ENCODE measurements around the gene TDRD10.
"Not testable (repeated sequence)": the region's sequence is repeated elsewhere in the genome, so short reads cannot be mapped to it uniquely, and the experiment has no call there.

TDRD10 gene

DNA sequence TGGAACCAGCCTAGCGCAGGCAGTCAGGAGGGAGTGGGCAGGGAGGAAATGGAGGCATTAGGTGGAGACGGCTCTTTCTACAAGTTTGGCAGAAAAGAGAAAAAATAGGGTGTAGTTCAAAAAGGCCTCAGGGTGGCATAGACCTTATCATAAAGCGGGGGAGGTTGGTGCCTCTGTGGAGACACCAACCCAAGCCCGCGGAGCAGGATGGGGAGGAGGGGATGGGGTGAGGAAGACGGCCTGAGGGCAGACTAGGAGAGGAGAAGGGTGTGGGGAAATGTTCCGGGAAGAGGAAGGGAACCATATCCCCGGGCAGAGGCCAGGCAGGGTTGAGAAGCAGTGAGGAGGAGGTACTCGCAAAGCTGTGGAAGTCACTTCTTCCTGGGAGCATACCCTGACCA lies 17.6 kb downstream of the TDRD10 start:
- no peak for DNase-seq

DNA sequence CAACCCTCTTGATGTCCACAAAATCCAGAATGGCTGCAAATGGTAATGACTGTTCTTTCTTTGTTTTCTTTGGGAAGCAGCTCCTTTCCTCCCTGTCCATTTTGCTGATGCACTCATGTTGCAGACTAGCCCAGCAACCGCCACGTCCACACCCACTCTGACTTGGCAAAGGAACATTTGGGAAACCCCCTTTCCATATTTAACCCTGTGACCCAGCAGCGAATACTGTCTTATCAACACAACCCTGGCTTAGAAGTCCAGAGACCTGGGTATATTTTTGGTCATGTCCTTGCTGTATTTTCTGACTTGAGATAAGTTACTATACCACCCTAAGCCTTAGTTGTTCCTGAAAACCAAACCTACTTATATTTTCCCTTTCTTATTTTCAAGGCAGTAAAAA lies 18.3 kb downstream of the TDRD10 start:
- no peak for DNase-seq

DNA sequence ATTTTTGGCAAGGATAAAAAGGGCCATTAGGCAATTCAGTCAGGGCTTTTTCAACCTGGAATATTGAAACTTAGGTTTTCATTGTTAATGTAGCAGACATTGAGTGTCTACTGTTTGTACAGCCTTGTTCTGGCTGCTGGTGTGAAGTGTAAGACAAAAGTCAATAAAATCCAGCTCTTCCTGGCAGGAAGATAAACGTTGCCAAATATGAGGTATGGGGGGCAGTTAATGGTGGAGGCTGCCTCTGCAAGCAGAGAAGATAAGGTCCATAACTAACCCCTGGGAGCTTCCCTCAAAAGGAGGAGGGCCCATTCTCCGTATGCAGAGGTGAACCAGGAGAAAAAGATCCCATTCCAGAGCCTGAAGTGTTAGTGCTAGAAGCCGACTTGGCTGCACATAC lies 19.7 kb downstream of the TDRD10 start:
- no peak for DNase-seq

DNA sequence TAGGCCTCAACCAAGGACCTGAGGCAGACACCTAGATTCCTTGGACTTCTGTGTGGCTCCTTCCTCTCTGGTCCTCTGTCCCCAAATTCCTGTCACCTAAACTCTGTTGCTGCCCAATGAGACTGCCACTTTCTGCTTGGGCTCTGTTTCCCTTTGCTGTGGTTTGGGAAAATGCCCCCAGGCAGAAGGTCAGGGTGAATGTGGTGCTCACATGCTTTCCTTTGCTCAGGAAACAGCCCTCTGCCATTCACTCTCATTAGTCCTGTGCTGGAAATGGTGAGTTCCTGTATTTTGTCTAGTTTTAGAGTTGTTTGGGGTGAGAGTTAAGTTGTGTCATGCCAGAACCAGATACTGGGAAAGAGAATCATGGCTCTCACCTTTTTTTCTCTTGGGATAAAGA lies 22.9 kb downstream of the TDRD10 start:
- no peak for DNase-seq

DNA sequence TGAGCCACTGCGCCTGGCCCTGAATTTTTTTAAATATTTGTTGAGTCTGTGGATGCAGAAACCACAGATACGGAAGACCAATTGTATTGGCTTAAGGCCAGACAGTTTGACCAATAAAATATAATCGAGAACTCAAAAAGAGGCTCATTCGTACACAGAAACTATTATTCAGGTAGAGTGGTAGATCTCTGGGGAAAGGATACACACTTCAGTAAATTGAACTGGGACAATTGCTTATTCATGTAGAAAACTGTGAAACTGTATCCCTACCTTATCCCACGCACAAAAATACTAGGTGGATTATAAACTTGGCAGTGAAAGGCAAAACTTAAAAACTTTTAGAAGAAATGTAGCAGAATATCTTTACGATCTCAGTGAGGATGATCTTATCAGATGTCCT lies 25.2 kb downstream of the TDRD10 start:
- DNase-seq: no peak

DNA sequence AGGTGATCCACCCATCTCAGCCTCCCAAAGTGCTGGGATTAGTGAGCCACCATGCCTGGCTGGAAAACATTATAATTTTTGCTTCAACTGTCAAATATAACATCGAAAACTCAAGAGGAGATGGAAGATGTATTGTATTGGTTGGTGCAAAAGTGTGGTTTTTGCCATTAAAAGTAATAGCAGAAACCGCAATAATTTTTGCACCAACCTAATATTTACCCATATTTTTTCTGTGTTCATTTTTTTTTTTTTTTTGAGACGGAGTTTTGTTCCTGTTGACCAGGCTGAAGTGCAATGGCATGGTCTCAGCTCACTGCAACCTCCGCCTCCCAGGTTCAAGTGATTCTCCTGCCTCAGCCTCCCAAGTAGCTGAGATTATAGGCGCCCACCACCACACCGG lies 27.3 kb downstream of the TDRD10 start:
- no peak for DNase-seq

DNA sequence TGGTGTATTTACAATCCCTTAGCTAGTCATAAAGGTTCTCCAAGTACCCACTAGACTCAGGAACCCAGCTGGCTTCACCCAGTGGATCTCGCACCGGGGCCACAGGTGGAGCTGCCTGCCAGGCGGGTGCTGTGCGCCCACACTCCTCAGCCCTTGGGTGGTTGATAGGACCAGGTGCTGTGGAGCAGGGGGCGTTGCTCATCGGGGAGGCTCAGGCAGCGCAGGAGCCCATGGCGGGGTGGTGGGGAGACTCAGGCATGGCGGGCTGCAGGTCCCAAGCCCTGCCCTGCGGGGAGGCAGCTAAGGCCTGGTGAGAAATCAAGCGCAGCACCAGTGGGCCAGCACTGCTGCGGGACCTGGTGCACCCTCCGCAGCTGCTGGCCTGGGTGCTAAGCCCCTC lies 29.9 kb downstream of the TDRD10 start:
- DNase-seq: not testable (repeated sequence)

DNA sequence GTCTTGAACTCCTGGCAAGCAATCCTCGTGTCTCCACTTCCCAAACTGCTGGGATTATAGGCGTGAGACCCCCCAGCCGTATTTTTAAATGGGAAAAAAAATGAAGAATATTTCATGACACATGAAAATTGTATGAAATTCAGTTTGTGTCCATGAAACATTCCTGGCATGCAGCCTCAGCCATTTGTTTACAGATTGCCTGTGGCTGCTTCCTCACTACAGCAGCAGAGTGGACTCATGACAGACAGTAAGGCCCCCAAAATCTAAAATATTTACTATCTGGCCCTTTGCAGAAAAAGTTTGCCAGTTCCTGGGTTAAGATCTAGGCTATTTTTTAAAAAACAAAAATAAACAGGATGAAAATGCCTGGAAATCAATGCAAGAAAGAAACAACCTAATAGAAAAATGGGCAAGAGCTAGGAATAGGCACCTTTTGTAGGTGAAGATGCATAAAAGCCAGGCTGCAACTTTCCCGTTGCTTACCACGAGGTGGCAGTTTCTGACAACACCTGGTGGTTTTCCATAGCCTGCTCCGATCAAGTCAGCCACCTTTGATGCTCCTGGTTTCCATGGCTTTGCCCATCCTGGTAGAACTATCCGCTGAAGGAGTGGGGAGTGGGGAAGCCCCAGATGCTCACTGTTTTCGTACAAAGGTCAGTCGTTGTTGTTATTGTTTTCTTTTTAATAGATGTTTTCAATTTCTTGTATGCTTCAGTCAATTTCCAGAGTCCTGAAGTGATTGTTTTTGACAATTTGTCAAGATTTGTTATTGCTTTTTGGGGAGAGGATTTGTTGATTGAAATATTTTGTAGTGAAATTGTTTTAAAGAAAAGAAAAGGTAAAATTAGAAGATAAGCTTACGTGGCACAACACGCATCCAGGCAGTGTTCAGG lies 32.2 kb downstream of the TDRD10 start:
- DNase-seq: no peak

DNA sequence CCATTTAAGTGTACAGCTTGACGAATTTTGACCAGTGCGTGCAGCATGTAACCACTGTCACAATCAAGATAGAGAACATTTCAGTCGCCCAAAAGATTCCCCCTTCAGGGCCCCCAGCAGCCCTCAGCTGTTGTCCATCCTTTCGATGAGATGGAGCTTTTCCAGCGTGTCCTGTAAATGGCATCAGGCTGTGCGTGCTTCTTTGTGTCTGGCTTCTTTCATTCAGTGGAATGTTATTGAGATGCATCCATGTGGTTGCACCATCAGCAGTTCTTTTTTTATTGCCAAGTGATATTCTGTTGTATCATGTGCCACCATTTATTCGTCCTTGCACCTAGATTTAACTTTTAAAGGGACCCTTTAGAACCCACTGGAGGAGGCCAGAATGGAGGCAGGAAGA lies 34.6 kb downstream of the TDRD10 start:
- DNase-seq: no peak

DNA sequence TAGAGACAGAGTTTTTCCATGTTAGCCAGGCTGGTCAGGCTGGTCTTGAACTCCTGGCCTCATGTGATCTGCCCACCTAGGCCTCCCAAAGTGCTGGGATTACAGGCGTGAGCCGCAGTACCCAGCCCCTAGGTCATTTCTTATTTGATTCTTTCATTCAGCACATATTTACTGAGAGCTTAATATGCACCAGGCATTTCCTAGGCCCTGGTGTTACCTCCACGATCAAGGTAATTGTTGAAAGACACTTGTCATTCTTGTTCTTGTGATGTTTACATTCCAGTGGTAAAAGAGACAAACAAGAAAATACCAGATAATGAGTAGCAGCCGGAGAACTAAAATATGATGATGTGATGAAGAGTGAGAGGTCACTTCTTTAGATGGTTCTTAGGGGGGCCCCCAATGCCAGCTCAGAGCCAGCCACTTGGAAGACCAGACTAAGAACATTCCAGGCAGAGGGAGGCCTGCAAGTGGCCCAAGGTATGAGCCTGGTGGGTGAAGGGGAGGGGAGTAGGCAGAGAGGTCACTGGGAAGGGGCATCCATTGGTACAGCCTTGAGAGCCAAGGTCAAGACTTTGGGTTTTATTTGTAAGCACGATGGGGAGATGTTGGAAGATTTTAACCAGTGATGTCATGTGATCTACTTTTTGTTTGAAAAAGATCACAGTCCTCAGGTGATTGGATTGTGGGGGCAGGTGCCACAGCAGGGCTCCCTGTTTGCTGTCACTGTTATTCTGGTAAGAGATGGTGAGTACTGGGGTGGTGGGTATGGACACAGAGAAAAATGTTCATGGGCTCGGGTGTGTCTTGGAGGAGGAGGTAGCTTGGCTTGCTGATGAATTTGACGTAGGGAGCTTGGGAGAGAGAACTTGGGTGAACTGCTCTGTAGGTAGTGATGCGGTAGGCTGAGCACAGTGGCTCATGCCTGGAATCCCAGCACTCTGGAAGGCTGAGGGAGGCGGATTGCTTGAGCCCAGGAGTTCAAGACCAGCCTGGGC lies 37.8 kb downstream of the TDRD10 start:
- no peak for DNase-seq

DNA sequence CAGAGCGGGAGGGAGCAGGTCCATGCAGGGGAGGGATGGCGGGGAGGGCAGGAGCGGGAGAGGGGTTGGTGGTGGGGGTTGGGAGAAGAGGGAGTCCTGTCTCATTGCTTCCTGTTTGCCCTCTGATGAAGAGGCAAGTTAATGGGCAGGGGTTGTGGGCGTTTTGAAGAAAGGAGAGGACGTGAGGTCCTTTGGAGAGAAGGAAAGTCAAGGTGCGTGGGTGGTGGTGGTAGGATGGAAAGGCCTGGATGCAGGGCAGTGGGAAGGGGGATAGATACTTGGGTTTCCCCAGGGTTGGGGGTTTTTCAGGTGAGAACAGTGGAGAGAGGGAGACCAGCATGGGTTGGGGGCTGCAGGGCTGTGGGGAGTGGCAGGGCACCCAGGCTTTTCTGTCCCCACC lies 39.2 kb downstream of the TDRD10 start:
- no peak for DNase-seq

DNA sequence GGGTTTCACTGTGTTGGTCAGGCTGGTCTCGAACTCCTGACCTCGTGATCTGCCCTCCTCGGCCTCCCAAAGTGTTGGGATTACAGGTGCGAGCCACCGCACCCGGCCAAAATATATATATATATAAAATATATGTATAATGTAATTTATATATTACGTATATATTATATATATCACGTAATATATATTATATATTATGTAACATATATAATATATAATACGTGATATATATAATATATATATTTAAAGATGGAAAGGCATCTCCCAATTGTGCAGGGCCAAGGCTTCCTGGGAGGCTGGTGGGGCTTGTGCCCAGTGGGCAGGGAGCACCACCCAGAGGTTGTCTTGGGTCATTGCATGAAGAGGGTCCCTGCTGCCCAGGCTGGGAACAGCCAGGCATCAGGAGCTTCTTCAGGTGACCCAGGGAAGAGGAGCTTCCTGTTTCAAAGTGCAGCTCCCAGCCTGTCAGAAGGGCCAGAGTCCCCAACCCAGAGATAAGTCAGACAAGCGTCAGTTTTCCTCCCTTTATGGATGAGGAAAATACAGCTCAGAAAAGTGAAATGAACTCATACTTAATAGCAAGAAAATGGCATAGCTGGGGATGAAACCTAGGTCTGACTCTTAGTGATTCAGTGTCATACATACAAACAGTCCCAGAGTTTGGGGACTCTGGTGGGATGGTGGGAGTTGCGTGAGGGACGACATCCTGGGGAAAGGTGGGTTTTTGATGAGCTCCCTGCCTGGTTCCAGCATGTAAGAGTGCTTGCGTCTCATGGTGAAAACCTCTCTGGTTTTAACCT lies 44.4 kb downstream of the TDRD10 start:
- peak; percentile 28 for DNase-seq

DNA sequence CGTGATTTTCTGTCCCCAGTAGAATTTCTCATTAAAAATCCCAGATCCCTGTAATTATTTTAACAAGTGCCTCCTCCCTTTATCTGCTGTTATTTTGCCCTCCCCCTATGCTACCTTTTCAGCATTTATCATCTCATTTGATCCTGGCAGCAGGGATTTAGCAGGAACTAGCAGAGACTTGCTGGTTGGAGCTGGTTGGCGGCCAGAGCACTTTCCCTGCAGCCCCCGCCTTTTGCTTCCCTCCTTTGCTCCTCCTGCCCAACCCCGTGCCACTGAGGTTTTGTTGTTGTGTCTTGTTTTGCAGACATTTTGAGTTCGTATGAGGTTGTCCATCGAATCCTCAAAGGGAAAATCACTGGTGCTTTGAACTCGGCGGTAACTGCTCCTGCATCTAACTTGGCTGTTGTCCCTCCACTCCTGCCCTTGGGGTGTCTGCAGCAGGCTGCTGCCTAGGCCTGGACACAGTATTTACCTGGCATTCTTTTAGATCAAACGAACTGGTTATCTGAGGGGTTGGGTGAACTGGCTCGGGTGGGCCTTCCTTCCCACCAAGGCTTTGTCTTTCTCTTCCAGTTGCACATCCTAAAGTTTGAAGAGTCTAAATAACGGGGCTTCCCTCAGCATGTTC lies 45.2 kb downstream of the TDRD10 start:
- no peak for DNase-seq

DNA sequence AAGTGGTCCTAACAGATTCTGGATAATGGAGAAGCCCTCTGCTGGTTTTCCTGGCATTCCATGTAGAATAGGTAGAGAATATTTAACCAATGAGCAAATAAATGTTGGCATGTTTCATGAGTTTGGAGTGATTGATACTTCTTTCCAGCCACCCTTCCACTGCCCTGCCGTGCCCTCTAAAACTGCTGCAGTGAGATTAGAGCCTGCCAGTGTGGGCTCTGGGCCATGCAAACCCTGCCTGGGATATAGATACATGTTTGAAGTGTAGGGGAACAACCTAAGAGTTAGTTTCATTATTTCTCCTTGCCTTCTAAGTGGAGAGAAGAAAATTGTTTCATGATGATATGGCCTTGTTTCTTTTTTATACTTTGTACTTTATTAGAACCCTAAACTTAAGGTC lies 46.0 kb downstream of the TDRD10 start:
- DNase-seq: no peak

DNA sequence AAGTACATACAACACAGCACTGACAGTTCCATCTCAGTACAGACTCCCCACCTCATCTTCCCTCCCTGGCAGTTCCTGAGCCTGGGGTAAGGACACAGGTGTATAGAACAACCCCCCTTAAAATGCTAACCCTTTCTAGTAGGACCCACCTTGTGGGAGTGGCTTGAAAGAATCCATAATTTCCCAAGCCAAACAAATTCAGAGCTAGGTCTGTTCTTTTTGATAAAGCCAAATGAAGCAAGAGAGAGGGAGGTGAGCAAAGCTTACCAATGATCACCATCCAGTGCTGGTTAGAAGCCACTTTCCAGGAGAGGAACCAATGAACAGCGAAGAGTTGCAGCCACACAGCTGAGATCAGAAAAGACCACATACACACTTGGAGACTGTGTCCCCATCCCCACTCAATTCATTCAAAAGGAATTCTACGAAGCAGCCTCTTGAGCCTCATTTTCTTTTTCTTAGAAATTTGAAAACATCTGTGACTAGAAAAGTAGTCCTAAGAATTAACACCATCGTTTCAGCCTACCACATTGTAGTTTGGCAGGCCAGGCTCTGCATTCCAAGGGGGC lies 47.3 kb downstream of the TDRD10 start:
- no peak for DNase-seq

DNA sequence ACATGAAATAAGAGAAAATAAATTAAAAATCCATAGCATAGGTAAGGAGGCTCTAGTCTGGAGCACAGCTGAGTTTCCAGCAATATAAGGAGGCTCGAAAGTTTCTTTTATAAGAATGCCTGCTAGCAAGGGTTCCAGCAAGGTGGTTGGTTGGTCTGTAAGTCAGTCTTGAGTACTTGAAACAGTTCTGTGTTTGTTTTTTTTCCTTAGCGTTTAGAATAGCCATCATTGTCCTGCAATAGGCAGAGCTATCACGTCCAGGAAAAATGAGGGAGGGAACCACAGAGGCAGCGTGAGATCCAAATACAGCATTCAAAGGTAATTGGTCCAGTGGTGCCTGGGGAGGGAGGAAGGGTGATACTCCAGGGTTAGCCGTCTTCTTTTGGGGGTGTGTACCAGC lies 48.1 kb downstream of the TDRD10 start:
- no peak for DNase-seq

DNA sequence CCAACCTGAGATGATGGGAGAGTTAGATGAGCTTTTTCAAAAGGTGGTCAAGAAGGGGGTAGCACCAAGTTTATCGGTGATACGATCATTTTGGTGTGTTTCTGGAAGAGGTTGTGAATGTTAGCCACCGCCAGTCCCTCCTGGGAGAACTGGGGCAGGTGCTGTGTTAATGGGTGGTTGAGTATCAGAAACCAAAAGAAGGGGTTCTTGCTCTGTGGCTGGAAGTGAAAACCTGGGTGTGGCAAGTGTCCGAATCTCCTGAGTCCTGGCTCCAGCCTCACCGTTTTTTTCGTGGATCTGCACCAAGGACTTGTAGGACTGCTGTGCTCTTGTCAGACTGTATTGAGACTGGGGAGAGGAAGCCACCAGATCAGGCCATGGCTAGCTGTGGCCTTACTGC lies 48.6 kb downstream of the TDRD10 start:
- no peak for DNase-seq

DNA sequence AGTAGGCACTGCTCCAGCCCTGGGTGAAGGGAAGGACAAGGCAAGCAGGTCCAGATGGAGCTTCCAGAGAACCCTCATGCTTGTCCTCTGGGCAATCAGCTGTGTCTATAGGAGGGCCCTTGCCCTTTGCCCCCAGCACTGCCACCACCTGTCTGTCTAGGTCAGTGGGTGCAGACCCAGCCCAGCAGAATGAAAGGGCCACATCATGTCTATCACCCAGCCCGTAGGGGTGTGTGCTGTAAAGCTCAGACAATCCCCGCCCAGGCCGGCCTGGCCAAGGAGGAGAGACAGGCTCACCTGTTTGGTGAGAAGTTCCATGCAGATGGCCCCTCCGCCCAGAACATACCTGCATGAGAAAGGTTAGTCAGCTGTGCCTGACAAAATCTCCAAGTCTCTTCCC lies 49.5 kb downstream of the TDRD10 start:
- no peak for DNase-seq

DNA sequence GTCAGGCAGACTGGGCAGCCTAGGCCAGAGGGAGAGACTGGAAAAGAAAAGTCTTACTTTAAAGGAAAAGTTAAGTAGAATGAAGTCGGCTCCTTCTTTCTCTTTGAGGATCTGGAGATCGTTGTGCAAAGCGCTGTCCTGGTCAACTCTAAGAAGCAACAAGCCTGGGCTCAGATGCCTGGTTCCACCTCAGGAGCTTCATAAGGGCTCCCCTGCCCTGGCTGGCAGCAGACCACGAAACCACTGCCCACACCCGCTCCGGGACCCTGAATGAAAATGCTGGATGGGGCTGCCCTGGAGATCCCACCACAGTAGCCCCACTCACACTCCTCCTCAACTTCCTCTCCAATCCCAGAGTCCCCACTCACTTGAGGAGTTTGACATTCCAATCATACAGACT lies 50.0 kb downstream of the TDRD10 start:
- no peak for DNase-seq

DNA sequence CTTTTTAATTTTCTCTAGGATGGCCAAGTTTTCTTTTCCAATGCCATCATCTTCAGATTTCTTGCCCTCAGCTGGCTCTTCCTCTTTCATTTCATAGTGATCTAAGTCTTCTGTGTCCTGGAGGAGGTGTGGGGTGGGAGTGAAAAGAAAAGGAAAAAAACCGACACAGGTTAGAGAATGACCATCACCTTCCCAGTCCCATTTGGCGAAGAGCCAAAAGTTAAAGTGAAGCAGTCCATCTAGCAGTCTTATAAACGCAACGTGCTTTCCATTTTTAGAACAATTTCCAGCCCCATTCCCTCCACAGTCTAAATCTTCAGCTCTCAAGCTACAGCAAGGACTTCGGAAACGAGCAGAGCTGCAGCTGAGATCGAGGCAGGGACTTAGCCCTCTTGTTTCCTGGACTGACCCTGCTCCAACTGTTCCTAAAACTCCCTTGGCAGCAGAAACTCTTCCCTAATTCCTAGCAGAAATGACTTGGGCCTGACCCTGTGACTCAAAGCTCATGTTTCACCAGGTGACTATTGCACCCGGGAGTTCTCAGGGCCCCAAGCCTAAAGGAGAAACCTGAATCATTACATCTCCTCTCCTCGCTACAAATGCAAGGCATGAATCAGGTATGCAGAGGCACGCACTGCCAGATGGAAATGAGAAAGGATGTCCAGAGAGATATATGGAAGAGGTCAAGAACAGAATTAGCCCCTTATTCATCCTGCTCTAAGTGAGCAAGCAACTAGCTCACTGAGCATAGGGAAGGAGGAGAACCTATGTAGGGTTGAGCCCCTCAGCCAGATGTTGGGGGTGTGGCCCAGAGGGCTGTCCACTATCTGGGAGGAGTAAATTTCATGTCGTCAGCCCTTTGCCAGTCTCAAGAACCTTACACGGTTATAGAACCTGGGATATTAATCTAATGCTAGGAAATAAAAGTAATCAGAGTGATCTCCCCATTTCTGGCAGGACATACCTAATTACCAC lies 51.3 kb downstream of the TDRD10 start:
- no peak for DNase-seq

DNA sequence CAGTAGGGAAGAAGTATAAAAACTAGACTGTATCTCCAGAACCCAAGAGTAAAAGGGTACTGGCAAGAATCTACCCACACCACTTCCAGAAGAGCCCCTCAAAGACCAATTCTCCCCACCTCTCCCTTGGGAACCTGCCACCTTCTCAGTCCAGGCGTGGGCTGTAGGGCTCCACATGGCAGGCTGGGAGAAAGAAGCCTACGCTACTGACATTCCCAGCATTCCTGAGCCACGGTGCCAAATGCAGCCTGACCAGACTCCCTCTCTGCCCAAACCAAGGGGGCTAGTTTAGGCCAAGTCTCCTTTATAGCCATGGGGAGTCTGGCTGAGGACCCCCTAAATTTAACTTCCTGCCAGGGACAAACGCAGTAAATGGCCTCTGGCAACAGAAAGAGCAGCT lies 54.4 kb downstream of the TDRD10 start:
- DNase-seq: no peak

All from KG1 (cell line).